ENCODE results near the gene MYBL2. TPM values are rescaled to one million over a fixed set of nuclear protein-coding genes. Genes with fewer than 3 reads are reported as not detected.
A peak's percentile ranks its signal among the peaks of the same experiment; 100 is the strongest.

The MYBL2 gene
- total RNA-seq, 1 donor from 2014 or later = 1.7 TPM

DNA sequence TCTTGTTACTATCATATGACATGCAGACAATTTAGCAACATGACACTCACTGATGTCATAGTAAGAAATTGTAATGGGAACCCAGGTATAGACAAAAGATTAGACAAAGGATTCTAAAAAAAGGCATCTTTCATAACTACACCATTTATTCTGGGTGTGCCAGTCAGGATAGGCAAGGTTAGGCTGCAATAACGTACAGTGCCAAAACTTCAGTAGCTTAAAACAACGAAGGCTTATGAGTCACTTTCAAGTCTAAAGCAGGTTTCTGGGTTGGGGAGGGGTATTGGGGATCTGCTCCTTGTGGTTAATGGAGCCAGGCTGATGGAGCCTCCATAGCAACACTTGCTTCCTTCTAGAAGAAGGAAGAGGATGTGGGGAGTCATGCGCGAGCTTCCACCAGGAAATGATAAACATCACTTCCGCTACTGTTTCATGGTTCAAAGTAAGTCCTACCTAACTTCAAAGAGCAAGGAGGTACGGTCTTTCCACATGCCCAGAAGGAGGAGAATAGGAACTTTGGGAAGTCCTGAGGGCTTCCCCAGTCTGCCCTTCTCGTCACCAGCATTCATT, 61.9 kb downstream of the MYBL2 start:
- Histone ChIP-seq H3K9me3 (no peaks in the 10 kb centered on the region), H3K27me3 (ENCODE audit: low read depth) (peaks cover 6% of the 10 kb centered on the region), H3K4me3 (no peak overlapping the region), H3K36me3 (no peaks in the 10 kb centered on the region), H3K4me1 (no peaks in the 10 kb centered on the region), H3K27ac (no peak overlapping the region)
- no peak for DNase-seq
- intact Hi-C loops (cut with DNase I) = no loop called here
- TF ChIP-seq CTCF (IDR thresholded peaks at IDR 0.05) = no peak
- ATAC-seq = no peak

DNA sequence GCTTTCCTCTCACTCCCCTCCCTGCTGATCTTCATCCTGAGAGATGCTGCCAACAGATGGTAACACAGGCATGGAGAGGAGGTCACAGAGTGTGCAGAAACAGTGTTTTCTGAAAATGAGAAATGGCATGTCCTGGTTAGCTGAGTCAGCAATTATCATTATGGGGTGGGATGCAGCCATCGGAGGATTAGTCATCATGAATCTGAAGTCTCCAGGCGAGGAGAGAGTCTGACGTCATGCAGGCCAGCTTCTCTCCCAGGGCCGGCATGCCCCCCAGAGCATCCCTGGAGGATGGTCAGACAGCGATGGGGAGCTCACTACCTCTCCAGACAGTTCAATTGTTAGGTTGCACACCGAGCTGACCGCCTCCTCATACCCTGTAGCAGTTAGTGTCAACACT, 64.6 kb downstream of the MYBL2 start:
- ATAC-seq (peak in 1 of 2 donors; percentile 25), DNase-seq (no peak)
- Histone ChIP-seq H3K27me3 (ENCODE audit: low read depth) (peaks cover 6% of the 10 kb centered on the region), H3K27ac (no peak overlapping the region), H3K4me3 (no peak overlapping the region), H3K9me3 (no peaks in the 10 kb centered on the region), H3K4me1 (no peaks in the 10 kb centered on the region), H3K36me3 (no peaks in the 10 kb centered on the region)
- no peak for TF ChIP-seq CTCF (IDR thresholded peaks at IDR 0.05)
- intact Hi-C loops (cut with DNase I) = no loop called here

- Histone ChIP-seq H3K36me3 (no peaks in the 10 kb centered on the region), H3K9me3 (no peaks in the 10 kb centered on the region), H3K4me3 (no peak overlapping the region), H3K27ac (no peak overlapping the region), H3K4me1 (no peaks in the 10 kb centered on the region), H3K27me3 (ENCODE audit: low read depth) (peaks cover 6% of the 10 kb centered on the region)
- DNase-seq (no peak), ATAC-seq (no peak)
- intact Hi-C loops (cut with DNase I) = no loop called here
- TF ChIP-seq CTCF (IDR thresholded peaks at IDR 0.05) = no peak
These were observed 65.0 kb downstream of the MYBL2 start for GRCh38 chr20:43731927-43732326.

DNA sequence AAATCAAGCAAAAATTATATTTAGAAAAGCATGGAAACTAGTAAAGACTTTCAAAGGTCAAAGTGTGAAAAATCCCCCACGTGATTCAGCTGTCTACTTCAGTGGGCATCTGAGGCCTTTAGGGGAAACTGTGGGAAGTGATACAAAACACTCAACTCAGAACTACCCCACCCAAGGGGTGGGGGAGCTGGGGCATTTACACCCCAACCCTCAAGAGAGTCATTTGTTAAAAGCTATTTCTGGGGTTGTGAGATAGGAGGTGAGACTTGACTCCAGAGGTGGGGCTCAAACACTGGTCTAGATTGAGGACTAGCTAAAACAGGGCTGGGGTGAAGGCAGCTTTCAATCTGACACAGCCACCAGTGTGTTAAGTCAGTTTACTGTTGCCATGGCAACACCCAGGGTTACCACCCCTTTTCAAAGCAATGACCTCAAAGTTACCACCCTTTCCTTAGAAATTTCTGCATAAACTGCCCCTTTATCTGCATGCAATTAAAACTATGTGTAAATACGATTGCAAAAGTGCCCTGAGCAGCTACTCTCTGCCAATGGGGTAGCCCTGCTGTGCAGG, 69.8 kb downstream of the MYBL2 start:
- intact Hi-C loops (cut with DNase I) = no loop called here

DNA sequence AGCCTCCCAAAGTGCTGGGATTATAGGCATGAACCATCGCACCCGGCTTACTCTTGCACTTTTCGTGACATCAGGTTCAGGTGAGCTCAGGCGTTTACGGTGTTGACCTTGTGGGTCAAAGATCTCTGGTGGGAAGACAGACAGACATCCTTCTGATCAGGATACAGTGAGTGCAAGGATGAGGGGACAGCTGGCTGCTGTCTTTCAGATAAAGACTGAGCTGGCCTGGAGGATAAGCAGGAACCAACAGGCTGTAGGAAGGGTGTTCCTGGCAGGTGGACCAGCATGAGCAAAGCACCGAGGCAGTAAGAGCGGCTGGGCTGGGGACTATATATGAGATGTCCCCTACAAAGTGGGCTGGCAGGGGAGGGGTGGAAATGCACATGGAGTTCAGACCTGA, 71.0 kb downstream of the MYBL2 start:
- DNase-seq = no peak
- Histone ChIP-seq H3K36me3 (no peaks in the 10 kb centered on the region), H3K9me3 (no peaks in the 10 kb centered on the region), H3K4me3 (no peak overlapping the region), H3K27ac (no peak overlapping the region), H3K27me3 (ENCODE audit: low read depth) (peaks cover 6% of the 10 kb centered on the region), H3K4me1 (no peaks in the 10 kb centered on the region)
- ATAC-seq = no peak
- no peak for TF ChIP-seq CTCF (IDR thresholded peaks at IDR 0.05)
- intact Hi-C loops (cut with DNase I) = no loop called here

More for the DNA sequence above, 69.8 kb downstream of the MYBL2 start:
- DNase-seq (no peak), ATAC-seq (no peak)
- no peaks in the 10 kb centered on the region for H3K4me1 ChIP-seq
- no peak for TF ChIP-seq CTCF (IDR thresholded peaks at IDR 0.05)
- H3K36me3 ChIP-seq = no peaks in the 10 kb centered on the region
- H3K27me3 ChIP-seq (ENCODE audit: low read depth) = peaks cover 11% of the 10 kb centered on the region
- no peak overlapping the region for H3K4me3 ChIP-seq
- no peak overlapping the region for H3K27ac ChIP-seq
- no peaks in the 10 kb centered on the region for H3K9me3 ChIP-seq
